ENCODE results near the gene PODNL1.

The PODNL1 gene

GRCh38 chr19:13957051-13957450 lies 18.8 kb upstream of the PODNL1 start:
- DNase-seq = no peak

GRCh38 chr19:13956365-13956744 lies 18.1 kb upstream of the PODNL1 start:
- no peak for DNase-seq

DNA sequence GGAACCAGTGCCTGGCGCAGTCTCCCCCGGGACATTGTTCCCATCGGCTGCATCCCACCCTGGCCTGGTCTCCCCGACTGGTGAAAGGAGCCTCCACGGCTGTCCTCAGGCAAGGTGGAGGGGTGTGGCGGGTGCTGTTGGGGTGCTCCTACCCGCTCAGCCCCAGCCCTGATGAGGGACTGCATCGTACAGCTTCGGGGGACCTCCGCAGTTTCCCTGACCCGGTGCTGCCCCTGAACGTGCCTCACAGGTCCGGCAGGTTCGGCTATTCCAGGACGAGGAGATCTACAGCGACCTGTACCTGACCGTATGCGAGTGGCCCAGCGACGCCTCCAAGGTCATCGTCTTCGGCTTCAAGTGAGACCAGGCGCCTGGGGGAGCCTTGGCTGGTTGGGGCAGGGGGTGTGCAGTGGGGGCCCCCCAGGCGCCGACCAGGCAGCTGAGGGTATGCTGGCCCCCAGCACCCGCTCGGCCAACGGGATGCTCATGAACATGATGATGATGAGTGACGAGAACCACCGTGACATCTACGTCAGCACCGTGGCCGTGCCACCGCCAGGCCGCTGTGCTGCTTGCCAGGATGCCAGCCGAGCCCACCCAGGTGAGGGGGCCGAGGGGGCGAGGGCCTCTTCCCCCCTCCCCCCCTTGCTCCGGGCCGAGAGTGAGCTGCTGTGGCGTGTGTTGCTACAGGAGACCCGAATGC lies 17.6 kb upstream of the PODNL1 start:
- no peak for DNase-seq

DNA sequence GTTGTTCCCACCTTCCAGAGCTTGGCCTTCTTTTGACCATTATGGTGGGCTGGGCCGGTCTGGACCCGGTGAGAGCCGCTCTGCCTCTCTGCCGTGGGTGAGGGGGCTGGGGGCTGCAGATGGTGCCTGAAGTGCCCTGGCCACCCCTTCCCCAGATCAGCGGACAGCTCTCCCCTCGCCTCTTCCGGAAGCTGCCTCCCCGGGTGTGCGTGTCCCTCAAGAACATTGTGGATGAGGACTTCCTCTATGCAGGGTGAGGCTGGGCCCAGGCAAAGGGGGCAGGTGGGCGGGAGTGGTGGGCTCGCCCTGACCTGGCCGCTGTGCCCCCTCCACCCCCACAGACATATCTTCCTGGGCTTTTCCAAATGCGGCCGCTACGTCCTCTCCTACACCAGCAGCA lies 16.0 kb upstream of the PODNL1 start:
- DNase-seq = no peak

GRCh38 chr19:13952931-13953531 lies 14.8 kb upstream of the PODNL1 start:
- DNase-seq = peak; percentile 49

- DNase-seq = peak; percentile 92
Measured at GRCh38 chr19:13952154-13952930, 14.1 kb upstream of the PODNL1 start, which contains the start of gene DCAF15. DCAF15 (plus strand) TSS chr19:13952509; CDS start chr19:13952513, 4 bp downstream.

DNA sequence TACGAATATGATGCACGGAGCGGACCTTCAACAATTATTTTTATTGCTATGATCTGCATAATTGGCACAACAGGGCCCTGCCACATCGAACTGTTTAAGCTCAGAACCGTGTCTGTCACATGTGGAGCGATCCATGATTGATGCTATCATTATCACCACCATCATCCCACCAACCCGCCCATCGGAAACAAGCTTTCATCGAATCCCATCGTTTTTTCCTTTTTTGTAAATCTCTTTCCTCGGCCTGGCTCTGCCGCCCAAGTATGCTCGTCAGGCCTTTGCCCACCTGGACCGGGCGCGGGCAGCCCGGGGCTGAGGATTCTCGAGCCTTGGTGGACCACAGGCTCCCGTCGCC lies 13.6 kb upstream of the PODNL1 start:
- DNase-seq = no peak

GRCh38 chr19:13951043-13951442 lies 12.8 kb upstream of the PODNL1 start:
- no peak for DNase-seq

DNA sequence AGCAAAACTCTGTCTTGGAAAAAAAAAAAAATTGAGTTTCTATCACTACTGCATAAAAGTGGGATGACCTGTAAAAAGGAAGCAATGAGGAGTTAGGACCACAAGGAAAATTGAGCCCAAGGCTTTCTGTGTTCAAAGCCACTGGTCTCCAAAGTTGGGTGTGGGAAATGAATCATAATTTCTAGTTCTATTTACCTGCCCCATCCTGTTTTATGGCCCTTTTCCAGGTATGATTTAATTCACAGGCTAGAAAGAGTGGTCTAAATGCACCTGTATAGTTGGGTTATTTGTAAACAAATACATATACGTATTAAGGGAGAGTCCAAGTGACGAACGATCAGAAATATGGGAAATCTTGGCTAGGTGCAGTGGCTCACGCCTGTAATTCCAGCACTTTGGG lies 8.2 kb upstream of the PODNL1 start:
- no peak for DNase-seq

GRCh38 chr19:13942023-13942684 lies 3.9 kb upstream of the PODNL1 start:
- DNase-seq = no peak

- DNase-seq = no peak
Measured at GRCh38 chr19:13937479-13938300, 527 bp downstream of the PODNL1 start.

DNA sequence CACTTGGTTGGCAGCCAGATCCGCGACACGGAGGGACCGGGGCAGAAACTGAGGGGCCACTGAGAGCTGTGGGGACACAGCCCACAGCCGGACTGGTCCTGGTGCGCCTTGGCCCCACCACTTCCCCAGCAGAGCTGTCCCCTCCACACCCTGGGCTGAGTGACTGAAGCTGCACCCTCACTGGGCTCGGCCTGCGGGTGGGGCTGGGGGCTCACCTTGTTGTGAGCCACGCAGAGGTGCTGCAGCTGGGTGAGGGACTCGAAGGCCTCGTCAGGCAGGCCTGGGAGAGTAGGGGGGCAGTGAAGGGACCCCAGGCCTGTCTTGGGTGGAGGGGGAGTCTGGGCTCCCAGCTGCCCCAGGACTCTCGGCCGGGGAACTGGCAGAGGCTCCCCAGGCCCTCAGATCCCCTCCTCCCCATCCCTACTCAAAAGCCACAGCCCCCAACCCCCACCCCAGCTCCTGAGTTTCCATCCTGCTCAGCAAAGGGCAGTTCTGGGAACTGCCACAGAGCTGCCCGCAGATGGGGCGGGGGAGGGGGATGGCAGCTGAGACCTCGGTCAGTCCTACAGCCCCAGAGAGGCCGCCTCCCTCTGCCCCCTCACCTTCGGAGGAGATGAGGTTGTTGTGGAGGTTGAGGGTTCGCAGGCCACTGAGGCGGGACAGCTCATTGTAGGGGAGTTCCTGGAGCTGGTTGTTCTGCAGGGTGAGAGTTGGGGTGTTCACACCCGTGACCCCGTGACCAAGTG lies 2.3 kb downstream of the PODNL1 start:
- no peak for DNase-seq

DNA sequence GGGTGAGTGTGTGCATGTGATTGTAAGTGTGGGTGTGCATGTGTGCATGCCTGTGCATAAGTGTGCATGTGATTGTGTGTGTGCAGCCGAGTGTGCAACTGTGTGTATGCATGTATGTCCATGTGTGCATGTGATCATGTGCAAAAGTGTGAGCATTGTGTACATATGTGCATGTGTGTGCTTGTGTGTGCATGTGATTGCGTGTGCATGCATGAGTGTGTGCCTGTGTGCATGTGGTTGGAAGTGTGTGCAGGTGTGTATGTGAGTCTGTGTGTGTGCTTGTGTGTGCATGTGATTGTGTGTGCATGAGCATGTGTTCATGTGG lies 3.5 kb downstream of the PODNL1 start:
- DNase-seq = no peak

GRCh38 chr19:13932911-13933393 lies 5.3 kb downstream of the PODNL1 start:
- DNase-seq = no peak

DNA sequence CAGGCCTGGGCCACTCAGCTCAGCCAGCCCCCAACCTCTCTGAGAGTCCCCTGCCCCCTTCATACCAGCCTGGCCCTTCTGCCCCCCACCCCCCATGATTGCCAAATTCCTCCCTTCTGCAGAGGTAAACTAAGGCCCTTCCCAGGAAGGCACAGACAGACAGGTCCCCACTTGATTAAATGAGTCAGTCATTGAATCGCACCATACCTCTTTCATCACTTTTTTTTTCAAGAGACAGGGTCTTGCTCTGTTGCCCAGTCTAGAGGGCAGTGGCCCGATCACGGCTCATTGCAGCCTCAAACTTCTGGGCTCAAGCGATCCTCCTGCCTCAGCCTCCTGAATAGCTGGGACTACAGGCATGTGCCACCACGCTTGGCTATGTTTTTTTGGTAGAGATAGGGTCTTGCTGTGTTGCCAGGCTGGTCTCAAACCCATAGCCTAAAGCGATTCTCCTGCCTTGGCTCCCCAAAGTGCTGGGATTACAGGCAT lies 6.0 kb downstream of the PODNL1 start:
- no peak for DNase-seq

GRCh38 chr19:13931391-13932148 lies 6.6 kb downstream of the PODNL1 start:
- no peak for DNase-seq

DNA sequence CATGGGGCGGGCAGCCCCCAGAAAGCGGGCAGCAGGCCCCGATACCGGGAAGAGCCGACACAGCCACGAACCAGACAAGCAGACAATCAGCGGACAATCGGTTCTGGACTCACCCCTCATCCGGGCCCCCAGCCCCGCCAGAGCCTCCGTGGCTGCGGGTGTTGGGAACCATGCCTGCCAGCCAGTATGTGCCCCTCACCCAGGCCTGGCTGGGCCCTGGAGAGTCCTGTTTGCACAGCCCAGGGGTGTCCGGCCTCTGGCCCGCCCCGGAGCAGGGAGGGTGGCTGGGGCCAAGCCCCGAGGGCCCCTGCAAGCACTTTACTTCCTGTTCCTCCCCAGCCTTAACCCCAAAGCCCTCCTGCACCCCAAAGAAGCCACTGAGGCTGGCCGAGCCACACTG lies 7.8 kb downstream of the PODNL1 start:
- DNase-seq = no peak

- no peak for DNase-seq
Measured at GRCh38 chr19:13929956-13930355, 8.3 kb downstream of the PODNL1 start.

DNA sequence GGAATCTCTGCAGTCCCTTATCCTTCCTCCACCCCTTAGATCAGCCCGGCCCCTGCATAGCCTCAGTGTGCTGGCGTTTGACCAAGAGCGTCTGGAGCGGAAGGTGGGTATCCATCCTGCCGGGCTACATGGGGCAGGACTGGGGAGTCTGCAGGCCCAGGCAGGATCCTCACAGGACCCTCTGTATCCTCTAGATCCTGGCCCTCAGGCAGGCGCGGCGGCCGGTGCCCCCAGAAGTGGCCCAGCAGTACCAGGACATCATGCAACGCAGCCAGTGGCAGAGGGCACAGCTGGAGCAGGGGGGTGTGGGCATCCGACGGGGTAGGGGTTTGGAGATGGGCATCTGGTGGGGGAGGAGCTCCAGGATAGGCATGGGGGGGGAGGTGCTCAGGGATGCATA lies 8.9 kb downstream of the PODNL1 start:
- no peak for DNase-seq

- DNase-seq = no peak
Measured at GRCh38 chr19:13926715-13927114, 11.5 kb downstream of the PODNL1 start.

Measured in right kidney (tissue), 1 donor.